ENCODE results near the gene RFX7.

DNA sequence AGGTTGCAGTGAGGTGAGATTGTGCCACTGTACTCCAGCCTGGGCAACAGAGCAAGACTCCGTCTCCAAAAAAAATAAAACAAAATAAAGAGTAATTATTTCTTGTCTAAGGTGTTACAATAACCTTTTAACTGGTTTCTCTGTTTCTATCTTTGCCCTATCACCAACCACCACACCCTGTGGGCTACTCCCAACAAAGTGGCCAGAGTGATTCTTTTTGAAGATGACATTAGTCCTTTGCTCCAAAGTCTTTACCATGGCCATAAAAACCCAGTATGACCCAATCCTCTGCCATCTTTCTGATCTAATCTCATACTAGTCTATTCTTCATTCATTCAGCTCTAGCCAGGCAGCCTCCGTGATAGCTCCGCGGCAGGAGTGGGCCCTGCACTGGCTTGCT lies 62.8 kb downstream of the RFX7 start:
- TF ChIP-seq ZNF274 (IDR thresholded peaks at IDR 0.05; ENCODE audit: low read depth, low read length) (no peak), YY1 (IDR thresholded peaks at IDR 0.05; ENCODE audit: insufficient read depth, insufficient read length) (no peak), SUZ12 (IDR thresholded peaks at IDR 0.05; ENCODE audit: extremely low read depth, insufficient read depth, insufficient read length) (no peak)

Measured in NT2/D1 (cell line).